GM12892 (cell line): ENCODE measurements around the gene PLCL1.

Experiments used
- POLR2A ChIP-seq: IDR thresholded peaks from 2 replicates; pipeline ENCODE4 v1.6.1; 2011; ENCODE audit warnings: low read depth, low read length, control low read depth
- POLR2AphosphoS5 ChIP-seq: IDR thresholded peaks from 2 replicates; pipeline ENCODE4 v1.6.1; 2011; ENCODE audit warnings: low read depth, low read length, control low read depth

DNA sequence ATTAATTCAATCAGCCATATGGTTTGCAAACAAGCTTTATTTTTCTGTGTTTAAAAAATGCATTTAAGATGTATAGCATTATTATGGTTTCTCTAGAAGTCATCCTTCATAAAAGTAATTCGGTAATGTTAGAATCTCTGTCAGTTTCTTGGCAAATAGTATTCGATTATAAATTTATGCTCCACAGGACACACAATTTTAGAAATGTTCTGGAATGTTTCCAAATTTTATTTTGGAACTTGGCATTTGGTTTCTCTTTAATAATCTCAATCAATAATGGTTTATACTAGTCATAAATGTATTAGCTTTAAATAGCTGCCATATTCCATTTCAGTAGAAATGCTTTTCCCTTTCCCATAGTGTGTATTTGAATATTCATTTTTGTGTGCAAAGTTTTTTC lies 156.4 kb downstream of the PLCL1 start:
- no peak for TF ChIP-seq POLR2A
- TF ChIP-seq POLR2AphosphoS5 = no peak
